HAP-1 (cell line): ENCODE data around the gene AGAP1.

ENCODE experiments used
- DNase-seq, 2 experiments: peaks; one replicate each; pipeline ENCODE4 v3.0.0-alpha.2; 2016 to 2020; ENCODE audit warnings: low spot score in 2 of 2
- H3K27me3 ChIP-seq: fragments of 250-450 bp; sonication (Bioruptor Pico); 2 replicates; pipeline ENCODE4 v1.5.1; 2020; ENCODE audit warnings: low read depth, mild to moderate bottlenecking, moderate library complexity
- H3K36me3 ChIP-seq: fragments of 250-450 bp; sonication (Bioruptor Pico); replicated peaks from 2 replicates; pipeline ENCODE4 v1.5.1; 2020; ENCODE audit warnings: mild to moderate bottlenecking
- H3K4me1 ChIP-seq: fragments of 250-450 bp; sonication (Bioruptor Pico); 2 replicates; pipeline ENCODE4 v1.5.1; 2020; ENCODE audit warnings: mild to moderate bottlenecking
- H3K4me3 ChIP-seq: fragments of 250-450 bp; sonication (Bioruptor Pico); 2 replicates; pipeline ENCODE4 v1.5.1; 2020; ENCODE audit warnings: mild to moderate bottlenecking, moderate library complexity
- H3K9me3 ChIP-seq: fragments of 250-450 bp; sonication (Bioruptor Pico); 2 replicates; pipeline ENCODE4 v1.5.1; 2020; ENCODE audit warnings: mild to moderate bottlenecking, moderate library complexity
- in situ Hi-C: fragments of 300-500 bp; cut with MboI; formaldehyde crosslinking; loops from 3 replicates; pipeline ENCODE4 v1.14.3; 2020; ENCODE audit warnings: low sequenced_read_pairs, inconsistent platforms, mixed read lengths

AGAP1 gene

DNA sequence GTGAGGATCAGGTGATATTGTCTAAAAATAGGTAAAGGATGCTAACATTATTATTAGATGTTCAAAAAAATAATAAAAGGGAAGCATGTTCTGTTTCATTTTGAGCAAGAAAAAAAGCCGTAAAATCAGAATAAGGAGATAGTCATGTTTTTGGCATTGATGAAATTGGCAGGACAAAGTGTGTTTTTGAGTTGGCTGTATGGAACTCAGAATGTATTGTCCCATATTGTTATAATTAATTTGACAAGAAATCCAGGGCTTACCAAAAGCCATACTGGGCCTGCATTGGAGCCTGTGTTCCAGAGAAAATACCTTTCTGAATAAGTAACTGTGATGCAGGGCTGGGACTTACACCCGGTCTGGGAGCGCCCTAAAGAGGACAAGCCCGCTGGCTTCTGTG lies 232.0 kb downstream of the AGAP1 start:
- H3K4me1 ChIP-seq, result no peaks in the 10 kb centered on the region
- no peak overlapping the region for H3K4me3 ChIP-seq
- no peak for DNase-seq
- no peaks in the 10 kb centered on the region for H3K27me3 ChIP-seq
- in situ Hi-C loops, result no loop called here
- no peaks in the 10 kb centered on the region for H3K9me3 ChIP-seq
- no peaks in the 10 kb centered on the region for H3K36me3 ChIP-seq

DNA sequence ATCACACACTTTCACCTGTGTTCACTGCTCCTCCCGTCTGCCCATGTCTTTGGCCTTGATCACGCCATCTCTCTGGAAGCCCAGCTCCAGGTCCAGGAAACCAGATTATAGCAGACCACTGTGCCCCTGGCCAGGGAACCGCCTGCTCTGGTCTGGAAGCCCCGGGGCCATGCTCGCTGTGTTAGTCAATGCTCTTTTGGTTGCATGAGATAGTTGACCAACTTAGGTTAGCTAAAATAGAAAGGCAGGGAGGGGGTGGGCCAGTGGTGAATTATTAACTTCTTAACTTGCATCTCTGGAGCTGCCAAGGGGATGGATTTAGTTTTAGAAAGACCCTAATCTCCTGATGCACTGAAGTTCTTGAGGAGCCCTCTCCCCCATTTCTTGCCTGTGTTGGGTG lies 232.7 kb downstream of the AGAP1 start:
- Histone ChIP-seq H3K27me3 (no peaks in the 10 kb centered on the region), H3K4me1 (no peaks in the 10 kb centered on the region), H3K36me3 (no peaks in the 10 kb centered on the region), H3K4me3 (no peak overlapping the region), H3K9me3 (no peaks in the 10 kb centered on the region)
- no peak for DNase-seq
- in situ Hi-C loops, result no loop called here

DNA sequence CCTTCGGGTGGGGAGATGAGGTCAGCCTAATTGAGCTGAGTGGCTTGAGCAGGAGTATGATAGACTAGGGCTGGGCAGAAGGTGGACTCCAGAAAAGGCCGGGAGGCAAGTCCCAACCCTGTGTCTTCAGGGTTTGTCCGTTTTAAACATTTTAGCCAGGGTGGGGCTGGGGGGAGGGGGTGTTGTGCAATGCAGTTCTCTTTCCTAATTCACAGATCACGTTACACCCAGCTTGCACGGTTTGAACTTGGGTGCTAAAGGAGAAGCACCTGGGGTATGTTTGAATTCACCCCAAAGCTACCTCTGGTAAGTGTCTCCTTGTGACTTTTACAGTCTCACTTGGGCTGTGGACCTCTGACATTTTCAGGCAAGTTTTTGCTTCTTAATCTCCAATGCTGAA lies 233.3 kb downstream of the AGAP1 start:
- H3K27me3 ChIP-seq, result no peaks in the 10 kb centered on the region
- H3K4me3 ChIP-seq, result no peak overlapping the region
- no peaks in the 10 kb centered on the region for H3K36me3 ChIP-seq
- in situ Hi-C loops, result no loop called here
- H3K9me3 ChIP-seq, result no peaks in the 10 kb centered on the region
- no peak for DNase-seq
- 0 out of 2 replicates have a peak, but pooled peaks cover 3% of the 10 kb centered on the region for H3K4me1 ChIP-seq

DNA sequence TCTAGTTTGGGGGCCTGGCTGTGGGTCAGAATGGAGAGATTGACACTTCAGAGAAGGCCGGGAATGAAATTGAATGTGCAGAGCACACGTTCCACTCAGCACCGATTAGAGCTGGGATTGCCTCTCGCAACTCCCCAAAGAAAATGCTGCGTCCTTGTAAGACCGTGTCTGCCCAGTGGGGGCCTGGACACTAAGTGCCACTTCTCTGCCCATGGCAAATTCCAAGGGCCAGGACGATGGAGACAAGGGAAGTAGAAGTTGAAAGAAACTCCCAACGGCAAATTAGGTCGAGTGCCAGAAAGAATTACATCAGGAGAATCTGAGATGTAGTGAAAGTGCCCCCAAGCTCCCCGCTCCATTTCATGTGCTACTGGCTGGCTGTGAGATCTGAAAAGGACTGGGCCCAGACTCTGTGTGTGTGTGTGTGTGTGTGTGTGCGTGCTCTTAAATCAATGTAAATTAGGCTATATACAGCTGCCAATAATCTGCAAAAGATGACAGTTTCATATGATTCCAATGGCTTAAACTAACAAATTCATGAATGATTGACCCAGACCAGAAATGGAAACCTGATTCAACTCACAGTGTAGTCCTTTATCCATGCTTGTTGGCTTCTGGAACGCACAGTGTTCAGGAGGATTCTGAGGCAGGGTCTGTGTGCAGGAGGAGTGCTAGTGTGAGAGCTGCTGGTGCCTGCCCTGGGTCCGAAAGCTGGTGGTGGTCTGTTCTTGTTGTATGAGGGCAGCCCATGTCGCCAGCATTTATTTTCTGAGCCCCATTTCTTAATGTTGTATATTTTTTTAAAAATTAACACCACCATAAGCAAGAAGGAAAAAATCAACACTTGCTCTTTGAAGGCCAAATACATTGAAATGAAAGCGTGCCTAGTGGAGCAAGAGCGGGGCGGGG lies 234.3 kb downstream of the AGAP1 start:
- H3K27me3 ChIP-seq, result no peaks in the 10 kb centered on the region
- in situ Hi-C loops, result no loop called here
- no peak for DNase-seq
- H3K4me1 ChIP-seq, result 0 out of 2 replicates have a peak, but pooled peaks cover 3% of the 10 kb centered on the region
- H3K36me3 ChIP-seq, result no peaks in the 10 kb centered on the region
- no peaks in the 10 kb centered on the region for H3K9me3 ChIP-seq
- no peak overlapping the region for H3K4me3 ChIP-seq

DNA sequence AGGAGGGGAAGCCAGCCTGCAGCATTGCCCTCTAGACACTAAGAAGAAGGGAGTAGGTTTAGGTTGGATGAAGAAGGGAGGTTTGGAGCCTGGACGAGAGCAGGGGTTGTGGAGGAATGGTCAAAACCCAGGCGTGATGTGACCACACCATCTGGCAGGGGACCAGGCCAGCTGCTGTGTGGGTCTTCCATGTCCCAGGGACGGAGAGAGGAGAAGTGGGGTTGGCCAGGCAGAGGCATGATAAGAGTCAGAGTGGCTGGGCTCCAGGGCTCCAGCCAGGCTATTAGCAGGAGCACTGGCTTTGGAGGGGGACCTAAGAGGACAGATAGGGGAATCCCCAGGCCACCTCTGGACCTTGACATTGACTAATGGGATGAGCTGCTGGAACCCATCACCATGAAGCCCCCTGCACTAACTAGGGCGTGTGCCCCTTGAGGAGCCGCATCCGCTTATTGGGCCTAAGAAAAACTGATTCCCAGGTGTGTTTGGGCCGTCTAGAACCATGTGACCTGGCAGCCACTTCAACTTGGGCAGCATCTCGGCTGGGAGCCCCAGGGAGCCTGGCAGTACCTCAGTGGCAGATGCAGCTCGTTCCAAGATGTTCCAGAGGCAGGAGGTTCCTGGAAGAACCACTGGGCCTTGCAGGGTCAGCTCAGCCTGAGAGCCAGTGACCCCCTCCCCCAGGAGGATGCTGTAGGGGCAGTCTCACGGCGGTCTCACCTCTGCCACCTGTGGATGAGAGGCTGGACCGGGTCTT lies 235.1 kb downstream of the AGAP1 start:
- in situ Hi-C loops, result no loop called here
- DNase-seq, result no peak
- H3K27me3 ChIP-seq, result no peaks in the 10 kb centered on the region
- H3K4me3 ChIP-seq, result no peak overlapping the region
- H3K9me3 ChIP-seq, result no peaks in the 10 kb centered on the region
- no peaks in the 10 kb centered on the region for H3K36me3 ChIP-seq
- H3K4me1 ChIP-seq, result 0 out of 2 replicates have a peak, but pooled peaks cover 3% of the 10 kb centered on the region

DNA sequence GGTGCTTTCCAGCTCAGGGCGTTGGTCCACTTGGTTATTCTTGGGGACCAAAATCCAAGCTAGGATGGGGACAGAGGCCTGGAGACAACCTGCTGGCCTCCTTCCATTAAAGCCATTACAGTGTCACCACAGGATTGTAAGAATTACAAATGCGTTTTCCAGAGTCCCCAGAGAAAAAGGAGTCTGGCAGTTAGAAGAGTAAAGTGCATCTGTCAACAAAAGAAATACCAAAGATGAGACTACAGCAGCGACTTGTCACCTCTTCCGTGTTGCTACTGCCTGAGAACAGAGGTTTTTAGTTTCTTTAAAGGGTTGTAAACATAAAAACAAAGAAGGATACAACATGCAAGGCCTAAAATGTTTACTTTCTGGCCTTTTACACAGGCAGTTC lies 235.7 kb downstream of the AGAP1 start:
- Histone ChIP-seq H3K9me3 (no peaks in the 10 kb centered on the region), H3K4me3 (no peak overlapping the region), H3K4me1 (0 out of 2 replicates have a peak, but pooled peaks cover 3% of the 10 kb centered on the region), H3K27me3 (no peaks in the 10 kb centered on the region), H3K36me3 (no peaks in the 10 kb centered on the region)
- in situ Hi-C loops, result no loop called here
- no peak for DNase-seq

DNA sequence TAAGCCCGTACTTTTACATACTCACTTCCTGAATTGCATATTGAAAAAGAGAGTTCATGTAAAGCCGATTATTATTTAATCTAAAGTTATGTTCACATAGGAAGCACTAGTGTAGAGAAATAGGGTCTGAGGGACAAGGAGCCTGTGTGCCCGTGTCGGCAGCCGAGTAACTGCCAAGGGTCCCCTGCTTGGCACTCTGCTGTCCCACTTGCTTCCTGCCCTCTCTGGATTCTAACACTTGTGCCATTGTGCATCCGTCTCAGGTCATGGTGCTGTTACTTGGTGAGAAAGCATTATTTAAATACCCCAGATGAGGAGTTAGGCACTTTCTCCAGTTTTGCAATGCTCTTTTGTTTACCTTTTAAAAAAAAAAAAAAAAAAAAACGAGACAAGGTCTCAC lies 236.3 kb downstream of the AGAP1 start:
- no peak overlapping the region for H3K4me3 ChIP-seq
- DNase-seq, result no peak
- in situ Hi-C loops, result no loop called here
- H3K36me3 ChIP-seq, result no peaks in the 10 kb centered on the region
- 0 out of 2 replicates have a peak, but pooled peaks cover 3% of the 10 kb centered on the region for H3K4me1 ChIP-seq
- no peaks in the 10 kb centered on the region for H3K9me3 ChIP-seq
- no peaks in the 10 kb centered on the region for H3K27me3 ChIP-seq

DNA sequence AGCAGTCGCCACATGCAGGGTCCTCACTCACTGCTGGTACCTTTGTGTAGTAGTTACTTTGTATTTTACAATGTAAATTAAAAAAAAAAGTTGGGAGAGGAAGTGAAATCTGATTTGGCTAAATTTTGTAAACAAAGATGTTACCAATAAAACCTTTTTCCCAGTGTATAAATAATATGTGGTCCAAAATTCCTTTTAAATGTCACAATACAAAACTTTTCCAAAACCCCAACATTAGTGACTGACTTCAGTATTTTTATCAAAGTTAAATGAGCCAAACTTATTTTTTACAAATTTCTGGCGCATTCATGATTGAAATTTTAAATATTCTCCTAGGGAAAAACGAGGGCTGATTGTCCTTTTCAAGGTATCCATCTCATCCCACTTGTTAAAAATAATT lies 239.9 kb downstream of the AGAP1 start:
- no peaks in the 10 kb centered on the region for H3K36me3 ChIP-seq
- in situ Hi-C loops, result no loop called here
- H3K4me1 ChIP-seq, result 0 out of 2 replicates have a peak, but pooled peaks cover 3% of the 10 kb centered on the region
- DNase-seq, result no peak
- H3K4me3 ChIP-seq, result no peak overlapping the region
- H3K27me3 ChIP-seq, result no peaks in the 10 kb centered on the region
- no peaks in the 10 kb centered on the region for H3K9me3 ChIP-seq

DNA sequence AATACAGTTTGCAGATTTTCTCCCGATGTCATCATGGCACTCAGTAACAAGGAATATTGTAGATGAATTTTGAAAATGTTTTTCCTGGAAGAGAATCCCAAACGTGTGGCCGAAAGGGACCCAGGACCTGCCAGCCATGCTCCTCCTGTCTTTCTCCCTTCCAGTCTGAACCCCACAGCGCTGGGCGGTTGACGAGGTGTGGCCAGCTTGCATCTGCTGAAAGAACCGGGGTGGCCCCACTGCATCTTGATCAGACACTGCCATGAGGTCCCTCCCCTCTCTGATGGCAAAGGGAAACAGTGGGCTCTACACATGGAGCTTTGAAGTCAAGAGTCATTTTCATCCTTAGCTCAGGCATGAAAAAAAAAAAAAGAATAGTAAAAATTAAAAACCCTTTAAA lies 240.3 kb downstream of the AGAP1 start:
- Histone ChIP-seq H3K9me3 (no peaks in the 10 kb centered on the region), H3K4me1 (0 out of 2 replicates have a peak, but pooled peaks cover 3% of the 10 kb centered on the region), H3K4me3 (no peak overlapping the region), H3K36me3 (no peaks in the 10 kb centered on the region), H3K27me3 (no peaks in the 10 kb centered on the region)
- in situ Hi-C loops, result no loop called here
- DNase-seq, result no peak

DNA sequence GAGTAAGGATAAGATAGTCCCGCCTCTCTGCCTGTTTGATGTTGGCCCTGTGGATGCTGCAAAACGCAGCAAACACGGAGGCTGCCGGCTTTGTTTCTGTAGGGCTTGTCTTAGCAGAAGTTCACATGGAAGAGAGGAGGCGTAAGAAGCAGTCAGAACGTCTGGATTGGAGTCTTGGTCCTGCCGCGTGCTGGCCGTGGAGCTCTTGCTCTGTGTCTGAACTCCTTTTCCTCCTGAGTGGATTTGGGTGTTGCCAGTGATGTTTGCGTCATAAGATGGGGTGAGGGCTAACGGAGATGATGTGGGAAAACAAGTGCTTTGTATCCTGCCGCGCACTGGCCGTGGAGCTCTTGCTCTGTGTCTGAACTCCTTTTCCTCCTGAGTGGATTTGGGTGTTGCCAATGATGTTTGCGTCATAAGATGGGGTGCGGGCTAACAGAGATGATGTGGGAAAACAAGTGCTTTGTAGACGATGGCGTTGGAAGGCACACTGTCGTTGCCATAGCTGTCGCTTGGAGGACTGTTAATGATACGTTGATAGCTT lies 240.9 kb downstream of the AGAP1 start:
- in situ Hi-C loops, result no loop called here
- H3K4me1 ChIP-seq, result 0 out of 2 replicates have a peak, but pooled peaks cover 3% of the 10 kb centered on the region
- DNase-seq, result no peak
- H3K4me3 ChIP-seq, result no peak overlapping the region
- no peaks in the 10 kb centered on the region for H3K36me3 ChIP-seq
- H3K9me3 ChIP-seq, result no peaks in the 10 kb centered on the region
- H3K27me3 ChIP-seq, result no peaks in the 10 kb centered on the region

DNA sequence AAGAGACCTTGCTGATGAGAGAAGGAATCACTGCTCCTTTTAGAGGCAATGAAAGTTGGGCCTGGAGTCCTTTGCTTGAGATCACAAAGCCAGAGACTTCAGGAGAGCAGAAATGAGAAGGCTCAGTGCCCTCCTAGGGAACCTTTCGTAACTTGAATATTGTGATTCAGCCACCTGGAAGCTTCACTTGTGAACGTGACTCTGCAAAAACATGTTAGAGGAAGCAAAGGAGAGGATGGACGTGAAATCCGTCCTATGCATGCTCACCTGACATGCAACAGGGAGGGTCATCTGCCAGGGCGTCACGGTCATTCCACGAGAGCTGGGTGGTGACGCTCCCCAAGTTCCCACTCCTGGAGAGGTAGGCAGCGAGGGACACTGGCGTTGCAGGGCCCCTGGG lies 243.6 kb downstream of the AGAP1 start:
- H3K27me3 ChIP-seq, result no peaks in the 10 kb centered on the region
- H3K9me3 ChIP-seq, result no peaks in the 10 kb centered on the region
- no peaks in the 10 kb centered on the region for H3K36me3 ChIP-seq
- H3K4me1 ChIP-seq, result no peaks in the 10 kb centered on the region
- in situ Hi-C loops, result no loop called here
- H3K4me3 ChIP-seq, result no peak overlapping the region
- no peak for DNase-seq

DNA sequence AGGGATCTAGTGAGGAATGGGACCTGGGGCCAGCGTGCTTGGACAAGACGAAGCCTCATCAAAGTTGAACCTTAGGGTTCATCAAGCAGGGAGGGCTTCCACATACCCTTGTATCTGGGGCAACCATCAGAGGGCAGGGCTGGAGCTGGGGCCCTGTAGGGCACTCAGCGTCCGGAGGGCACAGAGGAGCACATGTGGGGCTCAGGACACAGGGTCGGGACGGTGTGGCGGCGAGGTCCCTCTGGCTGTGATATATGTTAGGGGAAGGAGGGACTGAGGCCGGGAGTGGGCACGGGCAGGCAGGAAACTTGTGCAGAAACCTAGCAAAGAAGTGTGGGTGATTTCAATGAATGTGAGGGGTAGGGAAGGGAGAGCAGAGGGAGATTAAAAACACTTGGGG lies 244.0 kb downstream of the AGAP1 start:
- Histone ChIP-seq H3K36me3 (no peaks in the 10 kb centered on the region), H3K4me3 (no peak overlapping the region), H3K9me3 (no peaks in the 10 kb centered on the region), H3K27me3 (no peaks in the 10 kb centered on the region), H3K4me1 (no peaks in the 10 kb centered on the region)
- DNase-seq, result no peak
- in situ Hi-C loops, result no loop called here

DNA sequence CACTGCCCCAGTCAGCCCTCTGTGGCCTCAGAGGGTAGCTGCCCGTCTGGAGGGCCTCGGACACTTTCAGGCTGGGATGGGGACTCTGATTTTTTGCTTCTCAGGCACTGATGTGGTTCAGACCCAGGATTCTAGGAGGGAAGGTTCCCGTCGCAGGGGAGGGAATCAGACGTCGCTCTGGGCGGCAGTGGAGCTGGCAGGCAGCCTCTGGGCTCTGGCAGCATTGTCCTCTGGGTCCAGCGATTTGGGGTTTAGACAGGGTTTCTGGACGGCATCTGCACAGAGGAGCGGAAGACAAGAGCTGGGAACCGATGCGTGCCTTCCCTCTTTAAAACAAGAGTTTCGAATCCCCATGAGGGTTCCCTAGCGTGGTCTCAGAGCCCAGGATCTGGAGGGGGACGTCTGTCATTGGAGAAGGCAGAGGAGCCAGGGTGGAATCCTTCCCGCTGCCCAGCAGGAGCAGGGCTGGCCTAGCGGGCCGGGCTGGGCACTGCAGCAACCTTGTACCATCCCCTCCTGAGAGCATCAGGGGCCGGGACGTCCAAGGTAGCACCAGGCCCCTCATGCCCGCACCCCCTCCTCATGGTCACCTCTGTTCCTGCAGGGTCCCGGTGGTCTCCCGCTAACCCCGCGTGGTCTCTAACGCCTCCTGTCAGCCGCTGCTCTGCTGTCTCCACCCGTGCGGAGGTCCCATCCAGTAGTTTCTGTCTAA lies 246.0 kb downstream of the AGAP1 start:
- in situ Hi-C loops, result loop anchor here (10.0 kb wide), 1 partner anchor 605 kb away; no protein-coding TSS in a partner anchor
- Histone ChIP-seq H3K4me1 (no peaks in the 10 kb centered on the region), H3K36me3 (no peaks in the 10 kb centered on the region), H3K27me3 (no peaks in the 10 kb centered on the region), H3K9me3 (no peaks in the 10 kb centered on the region), H3K4me3 (no peak overlapping the region)
- no peak for DNase-seq
